H9 (cell line): Measurements from ENCODE around the gene COPS4. TPM values are rescaled to one million over a fixed set of nuclear protein-coding genes. Genes with fewer than 3 reads are reported as not detected.

Source experiments
- DNase-seq: peaks from one replicate; pipeline ENCODE4 v3.0.0-alpha.2; 2017
- H2AFZ ChIP-seq: one replicate; pipeline ENCODE4 v1.6.1; 2013; ENCODE audit warnings: mild to moderate bottlenecking, low read length, control low read depth, moderate library complexity
- H2AK5ac ChIP-seq: 2 replicates; pipeline ENCODE4 v1.6.1; 2013; ENCODE audit warnings: low read length, control low read depth, mixed read lengths; ENCODE audit not compliant: insufficient read length
- H2BK120ac ChIP-seq: one replicate; pipeline ENCODE4 v1.6.1; 2013; ENCODE audit warnings: low read depth, mild to moderate bottlenecking, low read length, control low read depth, inconsistent platforms; ENCODE audit not compliant: poor library complexity, severe bottlenecking
- H2BK12ac ChIP-seq: 2 replicates; pipeline ENCODE4 v1.6.1; 2013; ENCODE audit warnings: low read length, control low read depth, mixed read lengths, low read depth; ENCODE audit not compliant: insufficient read length
- H2BK15ac ChIP-seq: 2 replicates; pipeline ENCODE4 v1.6.1; 2013; ENCODE audit warnings: low read depth, low read length, control low read depth
- H2BK20ac ChIP-seq: one replicate; pipeline ENCODE4 v1.6.1; 2013; ENCODE audit warnings: low read depth, mild to moderate bottlenecking, low read length, control low read depth, inconsistent platforms; ENCODE audit not compliant: poor library complexity, severe bottlenecking
- H2BK5ac ChIP-seq: 2 replicates; pipeline ENCODE4 v1.6.1; 2013; ENCODE audit warnings: low read length, control low read depth, mixed read lengths; ENCODE audit not compliant: insufficient read length
- H3K14ac ChIP-seq: 2 replicates; pipeline ENCODE4 v1.6.1; 2013; ENCODE audit warnings: low read length, control low read depth; ENCODE audit not compliant: insufficient read depth
- H3K18ac ChIP-seq: 2 replicates; pipeline ENCODE4 v1.6.1; 2013; ENCODE audit warnings: low read depth, mild to moderate bottlenecking, mixed read lengths, low read length, control low read depth; ENCODE audit not compliant: insufficient read length
- H3K23ac ChIP-seq: 2 replicates; pipeline ENCODE4 v1.6.1; 2013; ENCODE audit warnings: low read length, control low read depth, mixed read lengths, low read depth; ENCODE audit not compliant: insufficient read length
- H3K23me2 ChIP-seq: 2 replicates; pipeline ENCODE4 v1.6.1; 2013; ENCODE audit warnings: low read depth, mild to moderate bottlenecking, mixed read lengths, low read length, control low read depth; ENCODE audit not compliant: insufficient read length, poor library complexity, severe bottlenecking
- H3K27ac ChIP-seq: 2 replicates; pipeline ENCODE4 v1.5.1; 2013; ENCODE audit warnings: low read length, control low read depth, mixed read lengths, low read depth; ENCODE audit not compliant: insufficient read length
- H3K27me3 ChIP-seq: 2 replicates; pipeline ENCODE4 v1.6.1; 2013; ENCODE audit warnings: low read length, control low read depth, inconsistent platforms; ENCODE audit not compliant: insufficient read depth
- H3K4ac ChIP-seq: 2 replicates; pipeline ENCODE4 v1.6.1; 2013; ENCODE audit warnings: low read depth, mild to moderate bottlenecking, control low read depth, inconsistent platforms, low read length, moderate library complexity
- H3K4me1 ChIP-seq: 2 replicates; pipeline ENCODE4 v1.6.1; 2013; ENCODE audit warnings: low read length, control low read depth, inconsistent platforms; ENCODE audit not compliant: insufficient read depth
- H3K4me2 ChIP-seq: 2 replicates; pipeline ENCODE4 v1.6.1; 2013; ENCODE audit warnings: low read length, control low read depth, mixed read lengths; ENCODE audit not compliant: insufficient read length, insufficient read depth
- H3K56ac ChIP-seq: 2 replicates; pipeline ENCODE4 v1.6.1; 2013; ENCODE audit warnings: low read depth, mild to moderate bottlenecking, mixed read lengths, low read length, control low read depth; ENCODE audit not compliant: insufficient read length
- H3K79me1 ChIP-seq: 2 replicates; pipeline ENCODE4 v1.6.1; 2013; ENCODE audit warnings: low read depth, mild to moderate bottlenecking, moderate library complexity, low read length, control low read depth, inconsistent platforms; ENCODE audit not compliant: insufficient read depth, poor library complexity, severe bottlenecking
- H3K79me2 ChIP-seq: 2 replicates; pipeline ENCODE4 v1.6.1; 2013; ENCODE audit warnings: low read length, control low read depth, inconsistent platforms; ENCODE audit not compliant: insufficient read depth
- H3K9ac ChIP-seq: 2 replicates; pipeline ENCODE4 v1.6.1; 2013; ENCODE audit warnings: low read length, control low read depth, mixed read lengths; ENCODE audit not compliant: insufficient read length; ENCODE audit errors: extremely low read depth
- H3K9me3 ChIP-seq: one replicate; pipeline ENCODE4 v1.6.1; 2013; ENCODE audit warnings: low read depth, low read length, inconsistent platforms; ENCODE audit not compliant: control insufficient read depth
- H3T11ph ChIP-seq: one replicate; pipeline ENCODE4 v1.6.1; 2013; ENCODE audit warnings: mild to moderate bottlenecking, low read length, control low read depth, inconsistent platforms
- H4K20me1 ChIP-seq: one replicate; pipeline ENCODE4 v1.6.1; 2013; ENCODE audit not compliant: control insufficient read depth, insufficient read length, insufficient read depth
- H4K5ac ChIP-seq: 2 replicates; pipeline ENCODE4 v1.6.1; 2013; ENCODE audit warnings: low read depth, mild to moderate bottlenecking, mixed read lengths, low read length, control low read depth; ENCODE audit not compliant: insufficient read length
- H4K8ac ChIP-seq: replicated peaks from 2 replicates; pipeline ENCODE4 v1.6.1; 2013; ENCODE audit warnings: low read length, control low read depth, mixed read lengths, low read depth; ENCODE audit not compliant: insufficient read length
- H4K91ac ChIP-seq: 2 replicates; pipeline ENCODE4 v1.6.1; 2013; ENCODE audit warnings: low read depth, mild to moderate bottlenecking, moderate library complexity, mixed read lengths, low read length, control low read depth; ENCODE audit not compliant: insufficient read length
- H3K27ac Mint-ChIP-seq, 3 experiments: 2 replicates in 2 of 3; 3 replicates in 1 of 3; pipeline ENCODE4 v1.8.0; 2020 to 2021; ENCODE audit warnings: mixed read lengths in 3 of 3, mild to moderate bottlenecking in 1 of 3, moderate library complexity in 1 of 3
- H3K27me3 Mint-ChIP-seq: 2 replicates; pipeline ENCODE4 v1.8.0; 2021; ENCODE audit warnings: low read depth, mild to moderate bottlenecking, moderate library complexity, mixed read lengths
- H3K36me3 Mint-ChIP-seq, 3 experiments: 2 replicates in 2 of 3; 3 replicates in 1 of 3; pipeline ENCODE4 v1.8.0; 2020 to 2021; ENCODE audit warnings: low read depth in 3 of 3, mixed read lengths in 3 of 3; ENCODE audit not compliant: insufficient read depth in 1 of 3
- H3K4me1 Mint-ChIP-seq, 2 experiments: 2 replicates each; pipeline ENCODE4 v1.8.0; 2020; ENCODE audit warnings: mixed read lengths in 2 of 2
- H3K4me3 Mint-ChIP-seq, 2 experiments: 2 replicates in 1 of 2; 3 replicates in 1 of 2; pipeline ENCODE4 v1.8.0; 2020 to 2021; ENCODE audit warnings: mild to moderate bottlenecking in 2 of 2, mixed read lengths in 2 of 2, moderate library complexity in 1 of 2
- H3K9me3 Mint-ChIP-seq, 2 experiments: 2 replicates in 1 of 2; 3 replicates in 1 of 2; pipeline ENCODE4 v1.8.0; 2020; ENCODE audit warnings: mild to moderate bottlenecking in 2 of 2, mixed read lengths in 2 of 2, moderate library complexity in 1 of 2
- WGBS: extraction: QIAGEN DNeasy Blood & Tissue Kit; methylation state at CpG from one replicate; pipeline ENCODE4 v1.1.7; 2013; ENCODE audit warnings: missing lambda C conversion rate, low lambda C conversion rate, mixed read lengths; ENCODE audit not compliant: insufficient read length; ENCODE audit errors: extremely low coverage; 5-methylcytosine and 5-hydroxymethylcytosine counted together
- total RNA-seq: library from RNA; stranded (reverse); gene quantifications from 2 replicates; pipeline ENCODE4 v1.2.1, GENCODE V29; 2021
- TF ChIP-seq, protein P1 (sequence below): fragments of 200-600 bp; sonication (generic); conservative IDR thresholded peaks from 3 replicates; pipeline ENCODE4 v1.8.0; 2021; ENCODE audit warnings: antibody characterized with exemption, mild to moderate bottlenecking

The COPS4 gene
- total RNA-seq, 1 experiment from 2014 or later = 39.9 TPM

- Histone ChIP-seq H2BK15ac (no peak overlapping the region), H3K27me3 (no peaks in the 10 kb centered on the region), H3K56ac (no peak overlapping the region), H2BK12ac (no peak overlapping the region), H3K4ac (no peak overlapping the region), H2AFZ (no peak overlapping the region), H3K27ac (no peak overlapping the region), H3K23me2 (no peaks in the 10 kb centered on the region), H3K9me3 (no peaks in the 10 kb centered on the region), H2BK20ac (no peak overlapping the region), H3K9ac (no peak overlapping the region), H3T11ph (no peak overlapping the region), H3K4me2 (no peak overlapping the region), H3K79me2 (no peaks in the 10 kb centered on the region), H3K18ac (no peak overlapping the region), H2BK120ac (no peak overlapping the region), H3K23ac (no peak overlapping the region), H4K91ac (no peak overlapping the region), H2AK5ac (no peak overlapping the region), H2BK5ac (no peak overlapping the region), H3K14ac (no peak overlapping the region), H3K4me1 (no peaks in the 10 kb centered on the region), H4K8ac (no peak overlapping the region), H3K79me1 (no peaks in the 10 kb centered on the region), H4K5ac (no peak overlapping the region), H4K20me1 (no peaks in the 10 kb centered on the region)
- H3K27ac Mint-ChIP-seq = no peak overlapping the region
- H3K4me1 Mint-ChIP-seq = peaks cover under 1 to 1% of the 10 kb centered on the region in 2 experiments
- TF ChIP-seq, protein P1, sequence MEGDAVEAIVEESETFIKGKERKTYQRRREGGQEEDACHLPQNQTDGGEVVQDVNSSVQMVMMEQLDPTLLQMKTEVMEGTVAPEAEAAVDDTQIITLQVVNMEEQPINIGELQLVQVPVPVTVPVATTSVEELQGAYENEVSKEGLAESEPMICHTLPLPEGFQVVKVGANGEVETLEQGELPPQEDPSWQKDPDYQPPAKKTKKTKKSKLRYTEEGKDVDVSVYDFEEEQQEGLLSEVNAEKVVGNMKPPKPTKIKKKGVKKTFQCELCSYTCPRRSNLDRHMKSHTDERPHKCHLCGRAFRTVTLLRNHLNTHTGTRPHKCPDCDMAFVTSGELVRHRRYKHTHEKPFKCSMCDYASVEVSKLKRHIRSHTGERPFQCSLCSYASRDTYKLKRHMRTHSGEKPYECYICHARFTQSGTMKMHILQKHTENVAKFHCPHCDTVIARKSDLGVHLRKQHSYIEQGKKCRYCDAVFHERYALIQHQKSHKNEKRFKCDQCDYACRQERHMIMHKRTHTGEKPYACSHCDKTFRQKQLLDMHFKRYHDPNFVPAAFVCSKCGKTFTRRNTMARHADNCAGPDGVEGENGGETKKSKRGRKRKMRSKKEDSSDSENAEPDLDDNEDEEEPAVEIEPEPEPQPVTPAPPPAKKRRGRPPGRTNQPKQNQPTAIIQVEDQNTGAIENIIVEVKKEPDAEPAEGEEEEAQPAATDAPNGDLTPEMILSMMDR = no peak
- no peak overlapping the region for H3K4me3 Mint-ChIP-seq
- H3K36me3 Mint-ChIP-seq = peaks cover 0 to 5% (median 0%) of the 10 kb centered on the region in 3 experiments; a peak in 1 of 7 replicates
- H3K27me3 Mint-ChIP-seq = no peaks in the 10 kb centered on the region
- WGBS = no CpG with 5 or more reads among the region's 5 CpGs
- H3K9me3 Mint-ChIP-seq = peaks cover 11 to 18% of the 10 kb centered on the region in 2 experiments; a peak in 4 of 5 replicates
- DNase-seq = no peak
Measured at GRCh38 chr4:83121246-83121645, 86.3 kb downstream of the COPS4 start.
